HuH-7.5 (cell line): ENCODE results near the gene ZNF888.
"Not testable (repeated sequence)": the region's sequence is repeated elsewhere in the genome, so short reads cannot be mapped to it uniquely, and the experiment has no call there.

Experiments used
- DNase-seq: peaks from one replicate; pipeline ENCODE4 v3.0.0; 2011; ENCODE audit warnings: low spot score

Gene ZNF888

GRCh38 chr19:52941941-52942385 is 18.7 kb upstream of the ZNF888 start:
- DNase-seq: no peak

- not testable (repeated sequence) for DNase-seq
Observed at GRCh38 chr19:52941523-52941922, 18.3 kb upstream of the ZNF888 start.

GRCh38 chr19:52940905-52941304 is 17.7 kb upstream of the ZNF888 start:
- not testable (repeated sequence) for DNase-seq

GRCh38 chr19:52938761-52939160 is 15.5 kb upstream of the ZNF888 start:
- DNase-seq: no peak

- DNase-seq: no peak
Observed at GRCh38 chr19:52936954-52937325, 13.7 kb upstream of the ZNF888 start.

- DNase-seq: no peak
Observed at GRCh38 chr19:52936151-52936953, 13.1 kb upstream of the ZNF888 start.

GRCh38 chr19:52935434-52935833 is 12.2 kb upstream of the ZNF888 start:
- DNase-seq: no peak

- DNase-seq: not testable (repeated sequence)
Observed at GRCh38 chr19:52924641-52925040, 1.4 kb upstream of the ZNF888 start.

GRCh38 chr19:52923778-52924593 is 758 bp upstream of the ZNF888 start:
- DNase-seq: no peak

GRCh38 chr19:52917531-52917930 is 5.7 kb downstream of the ZNF888 start:
- DNase-seq: no peak

GRCh38 chr19:52910648-52911047 is 12.6 kb downstream of the ZNF888 start:
- DNase-seq: no peak

GRCh38 chr19:52904052-52904780 is 19.0 kb downstream of the ZNF888 start:
- DNase-seq: not testable (repeated sequence)

GRCh38 chr19:52901842-52902241 is 21.4 kb downstream of the ZNF888 start:
- no peak for DNase-seq

- not testable (repeated sequence) for DNase-seq
Observed at GRCh38 chr19:52898596-52898995, 24.6 kb downstream of the ZNF888 start.

- DNase-seq: no peak
Observed at GRCh38 chr19:52898101-52898500, 25.1 kb downstream of the ZNF888 start.

- DNase-seq: peak; percentile 79
Observed at GRCh38 chr19:52897138-52897935, 25.9 kb downstream of the ZNF888 start, which contains the start of gene ZNF320. Gene ZNF320, minus strand, starts transcription at chr19:52897635. Its CDS starts 7,380 bp downstream, at chr19:52890255.

- DNase-seq: peak; percentile 19
Observed at GRCh38 chr19:52896431-52897137, 26.6 kb downstream of the ZNF888 start.

GRCh38 chr19:52891336-52891735 is 31.9 kb downstream of the ZNF888 start:
- DNase-seq: no peak

GRCh38 chr19:52889931-52890330 is 33.3 kb downstream of the ZNF888 start:
- no peak for DNase-seq

- no peak for DNase-seq
Observed at GRCh38 chr19:52889076-52889475, 34.2 kb downstream of the ZNF888 start.

- no peak for DNase-seq
Observed at GRCh38 chr19:52880895-52881389, 42.3 kb downstream of the ZNF888 start.
